Activated naive CD4-positive, alpha-beta T cell treated with anti-CD3 and anti-CD28 coated beads, Interleukin-2, amount 50 U/mL, for 16 hours (primary cell): ENCODE data around the gene KDM4B.
"Not testable (repeated sequence)": the region's sequence is repeated elsewhere in the genome, so short reads cannot be mapped to it uniquely, and the experiment has no call there.

Source experiments
- DNase-seq: peaks from one replicate; pipeline ENCODE4 v3.0.0-alpha.2; 2020

The KDM4B gene

DNA sequence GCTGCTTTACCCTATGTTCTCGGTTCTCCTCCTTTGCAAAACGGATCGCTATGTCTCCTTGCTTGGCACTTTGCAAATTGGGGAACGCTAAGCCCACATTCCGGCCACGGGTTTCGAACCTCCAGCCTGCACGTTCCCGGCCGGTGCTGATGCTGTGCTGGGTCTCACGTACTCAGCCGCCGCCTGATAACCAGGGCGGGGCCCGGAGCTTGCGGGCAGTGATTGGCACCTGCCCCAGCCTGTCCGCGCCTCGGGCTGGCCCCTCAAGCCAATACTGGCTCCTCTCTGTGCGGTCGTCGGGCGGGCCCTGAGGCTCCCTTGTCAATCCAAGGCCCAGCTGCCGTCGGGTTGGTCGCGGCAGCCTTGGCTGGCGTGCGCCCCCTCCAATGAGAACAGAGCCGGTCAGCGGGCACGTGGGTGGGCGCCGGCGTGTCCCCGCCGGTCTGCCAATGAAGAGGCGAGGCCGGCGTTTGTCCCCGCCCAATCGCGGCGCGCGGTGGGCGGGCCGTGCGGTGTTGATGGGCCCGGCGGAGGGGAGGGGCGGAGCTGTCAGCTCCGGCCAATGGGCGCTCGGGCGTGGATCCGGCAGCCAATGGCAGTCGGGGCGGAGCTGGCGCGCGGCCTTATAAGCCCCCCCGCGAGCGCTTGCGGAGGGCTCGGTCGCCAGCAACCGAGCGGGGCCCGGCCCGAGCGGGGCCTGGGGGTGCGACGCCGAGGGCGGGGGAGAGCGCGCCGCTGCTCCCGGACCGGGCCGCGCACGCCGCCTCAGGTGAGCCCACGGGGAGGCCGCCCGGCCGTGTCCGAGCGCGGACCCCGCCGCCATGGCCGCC, at the start of gene KDM4B:
Gene KDM4B (plus strand): TSS at position 652 of the 830 bp plus-strand sequence. CDS start 63,778 bp downstream, outside the sequence.
- DNase-seq, result peak; percentile 99

DNA sequence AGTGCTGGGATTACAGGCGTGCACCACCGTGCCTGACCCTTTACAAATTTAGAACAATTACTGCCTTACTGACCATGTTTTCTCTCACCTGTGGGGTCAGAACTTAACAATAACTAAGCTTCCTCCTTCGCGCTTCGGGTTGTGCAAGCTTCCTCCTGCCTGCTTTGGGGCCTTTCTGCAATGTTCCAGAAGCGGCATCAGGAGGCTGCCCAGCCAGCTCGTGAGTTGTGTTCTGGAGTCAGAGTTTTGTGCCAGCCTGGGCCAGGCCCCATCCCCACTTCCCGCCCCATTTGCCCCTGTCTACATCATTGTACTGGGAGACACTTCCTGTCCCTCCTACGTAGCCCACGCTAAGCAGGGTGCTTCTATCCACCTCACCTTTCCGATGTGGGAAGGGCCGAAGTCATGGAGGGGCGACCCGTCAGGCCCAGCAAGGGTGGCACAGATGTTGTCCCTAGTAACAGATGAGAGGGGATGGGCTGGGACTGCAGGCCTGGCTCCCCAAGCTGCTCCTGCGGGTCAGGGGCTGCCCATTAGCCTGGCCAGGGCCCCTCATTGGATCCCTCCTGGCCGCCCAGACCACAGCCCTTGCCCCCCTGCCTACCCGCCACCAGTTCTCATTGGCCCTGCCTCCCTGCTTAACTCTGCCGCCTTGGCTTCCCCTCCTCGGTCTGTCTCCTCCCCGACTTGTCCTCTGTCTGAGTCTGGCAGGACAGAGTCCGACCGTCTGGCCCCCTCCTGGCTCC, 46.2 kb upstream of the KDM4B start:
- no peak for DNase-seq

GRCh38 chr19:4923276-4923747, 45.6 kb upstream of the KDM4B start:
- DNase-seq, result no peak

- no peak for DNase-seq
These were observed 39.7 kb upstream of the KDM4B start for GRCh38 chr19:4929186-4929585.

GRCh38 chr19:4930664-4931063, 38.2 kb upstream of the KDM4B start:
- DNase-seq, result no peak

DNA sequence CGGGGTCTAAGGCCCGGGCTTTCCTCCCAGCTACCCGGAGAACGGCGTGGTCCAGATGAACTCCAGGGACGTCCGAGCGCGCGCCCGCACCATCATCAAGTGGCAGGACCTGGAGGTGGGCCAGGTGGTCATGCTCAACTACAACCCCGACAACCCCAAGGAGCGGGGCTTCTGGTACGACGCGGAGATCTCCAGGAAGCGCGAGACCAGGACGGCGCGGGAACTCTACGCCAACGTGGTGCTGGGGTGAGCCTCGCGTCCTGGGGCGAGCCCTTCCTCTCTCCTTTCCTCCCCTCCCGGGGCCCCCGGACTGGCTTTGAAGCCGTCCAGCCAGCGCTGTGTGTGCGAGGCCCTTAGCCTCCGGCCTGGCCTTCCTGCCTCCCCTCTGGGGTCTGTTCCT, 36.2 kb upstream of the KDM4B start:
- DNase-seq, result no peak

DNA sequence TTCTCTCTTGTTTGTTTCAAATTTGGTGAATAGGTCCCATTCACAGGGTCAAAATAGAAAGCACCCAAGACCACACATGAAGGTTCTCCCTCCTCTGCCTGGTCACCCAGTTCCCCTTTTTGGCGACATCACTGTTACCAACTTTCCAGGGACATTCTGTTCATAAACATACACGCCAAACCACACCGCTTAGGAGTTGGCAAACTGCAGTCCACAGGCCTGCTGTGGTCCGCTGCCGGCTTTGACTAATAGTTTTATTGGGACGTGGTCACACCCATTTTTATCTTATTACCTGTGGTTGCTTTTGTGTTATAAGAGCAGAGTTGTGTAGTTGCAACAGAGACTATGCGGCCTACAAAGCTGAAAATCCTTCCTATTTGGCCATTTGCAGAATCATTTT, 35.4 kb upstream of the KDM4B start:
- no peak for DNase-seq

- DNase-seq, result no peak
These were observed 33.5 kb upstream of the KDM4B start for GRCh38 chr19:4935444-4935843.

DNA sequence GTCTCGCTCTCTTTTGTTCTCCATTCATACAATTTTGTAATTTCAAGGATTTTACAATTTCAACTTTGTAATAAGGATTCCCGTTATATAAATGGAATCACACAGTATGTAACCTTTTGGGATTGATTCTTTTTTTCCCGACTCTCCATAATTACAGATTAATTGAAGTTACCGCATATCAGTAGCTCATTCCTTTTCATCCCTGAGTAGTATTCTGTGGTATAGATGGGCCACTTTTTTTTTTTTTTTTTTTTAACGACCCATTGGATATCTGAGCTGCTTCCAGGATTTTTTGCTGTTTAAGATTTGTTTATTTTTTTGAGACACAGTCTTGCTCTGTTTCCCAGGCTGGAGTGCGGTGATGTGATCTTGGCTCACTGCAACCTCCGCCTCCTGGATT, 31.9 kb upstream of the KDM4B start:
- no peak for DNase-seq

- DNase-seq, result not testable (repeated sequence)
These were observed 30.5 kb upstream of the KDM4B start for GRCh38 chr19:4938461-4938860.

DNA sequence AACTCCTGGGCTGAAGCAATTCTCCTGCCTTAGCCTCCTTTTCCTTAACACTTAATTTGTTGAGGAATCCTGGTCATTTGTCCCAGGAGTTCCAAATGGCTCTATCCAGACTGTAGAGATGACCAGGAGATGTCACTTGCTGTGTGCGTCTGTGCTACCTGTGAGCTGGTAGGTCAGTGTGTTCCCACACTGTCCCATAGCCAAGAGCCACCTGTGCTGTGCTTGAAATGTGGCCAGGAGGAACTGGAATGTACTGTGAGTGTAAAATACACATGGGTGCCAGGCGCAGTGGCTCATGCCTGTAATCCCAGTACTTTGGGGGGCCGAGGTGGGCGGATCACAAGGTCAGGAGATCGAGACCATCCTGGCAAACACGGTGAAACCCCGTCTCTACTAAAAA, 29.4 kb upstream of the KDM4B start:
- DNase-seq, result no peak

GRCh38 chr19:4941638-4942169, 27.2 kb upstream of the KDM4B start:
- not testable (repeated sequence) for DNase-seq

DNA sequence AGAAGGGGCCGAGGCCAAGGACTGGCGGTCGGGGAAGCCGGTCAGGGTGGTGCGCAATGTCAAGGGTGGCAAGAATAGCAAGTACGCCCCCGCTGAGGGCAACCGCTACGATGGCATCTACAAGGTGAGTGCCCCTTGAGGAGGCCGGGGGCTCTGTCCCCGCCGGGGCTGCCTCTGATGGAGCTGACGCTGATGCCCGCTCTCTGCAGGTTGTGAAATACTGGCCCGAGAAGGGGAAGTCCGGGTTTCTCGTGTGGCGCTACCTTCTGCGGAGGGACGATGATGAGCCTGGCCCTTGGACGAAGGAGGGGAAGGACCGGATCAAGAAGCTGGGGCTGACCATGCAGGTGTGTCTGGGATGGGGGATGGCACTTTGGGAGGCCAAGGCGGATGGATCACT, 18.3 kb upstream of the KDM4B start:
- DNase-seq, result not testable (repeated sequence)

- no peak for DNase-seq
These were observed 17.3 kb upstream of the KDM4B start for GRCh38 chr19:4951656-4952055.

DNA sequence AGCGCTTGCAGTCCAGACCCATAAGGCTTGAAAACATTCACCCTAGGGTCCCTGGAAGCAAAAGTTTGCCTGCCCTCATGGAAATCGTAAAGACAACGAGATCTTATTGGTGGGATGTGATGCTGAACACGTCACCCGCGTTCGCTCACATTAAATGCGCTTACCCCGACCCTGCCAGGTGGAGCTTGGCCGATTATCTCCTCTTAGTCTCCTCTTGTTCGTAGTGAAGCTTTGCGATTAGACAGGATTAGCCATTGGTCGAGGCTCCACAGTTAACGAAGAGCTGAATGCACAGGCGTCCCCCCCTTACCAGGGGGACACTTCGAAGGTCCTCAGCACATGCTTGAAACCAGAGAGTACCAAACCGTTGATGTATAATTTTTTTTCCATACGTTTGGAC, 16.0 kb upstream of the KDM4B start:
- DNase-seq, result no peak

GRCh38 chr19:4954320-4955149, 14.4 kb upstream of the KDM4B start:
- not testable (repeated sequence) for DNase-seq

- no peak for DNase-seq
These were observed 13.6 kb upstream of the KDM4B start for GRCh38 chr19:4955274-4955673.

- no peak for DNase-seq
These were observed 10.9 kb upstream of the KDM4B start for GRCh38 chr19:4957981-4958380.

GRCh38 chr19:4962085-4962619, 6.8 kb upstream of the KDM4B start:
- no peak for DNase-seq

DNA sequence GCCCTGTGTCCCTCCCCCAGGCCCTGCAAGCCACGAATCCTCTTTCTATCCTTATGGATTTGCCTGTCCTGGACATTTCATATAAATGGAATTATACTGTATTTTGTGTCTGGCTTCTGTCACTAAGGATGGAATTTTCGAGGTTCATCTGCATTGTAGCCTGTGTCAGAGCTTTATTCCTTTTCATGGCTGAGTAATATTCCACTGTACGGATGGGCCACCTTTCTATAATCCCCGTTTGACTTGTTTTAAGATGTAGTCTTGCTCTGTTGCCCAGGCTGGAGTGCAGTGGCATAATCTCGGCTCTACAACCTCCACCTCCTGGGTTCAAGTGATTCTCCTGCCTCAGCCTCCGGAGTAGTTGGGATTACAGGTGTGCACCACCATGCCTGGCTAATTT, 3.9 kb upstream of the KDM4B start:
- DNase-seq, result no peak

GRCh38 chr19:4966591-4966990, 2.3 kb upstream of the KDM4B start:
- DNase-seq, result no peak

DNA sequence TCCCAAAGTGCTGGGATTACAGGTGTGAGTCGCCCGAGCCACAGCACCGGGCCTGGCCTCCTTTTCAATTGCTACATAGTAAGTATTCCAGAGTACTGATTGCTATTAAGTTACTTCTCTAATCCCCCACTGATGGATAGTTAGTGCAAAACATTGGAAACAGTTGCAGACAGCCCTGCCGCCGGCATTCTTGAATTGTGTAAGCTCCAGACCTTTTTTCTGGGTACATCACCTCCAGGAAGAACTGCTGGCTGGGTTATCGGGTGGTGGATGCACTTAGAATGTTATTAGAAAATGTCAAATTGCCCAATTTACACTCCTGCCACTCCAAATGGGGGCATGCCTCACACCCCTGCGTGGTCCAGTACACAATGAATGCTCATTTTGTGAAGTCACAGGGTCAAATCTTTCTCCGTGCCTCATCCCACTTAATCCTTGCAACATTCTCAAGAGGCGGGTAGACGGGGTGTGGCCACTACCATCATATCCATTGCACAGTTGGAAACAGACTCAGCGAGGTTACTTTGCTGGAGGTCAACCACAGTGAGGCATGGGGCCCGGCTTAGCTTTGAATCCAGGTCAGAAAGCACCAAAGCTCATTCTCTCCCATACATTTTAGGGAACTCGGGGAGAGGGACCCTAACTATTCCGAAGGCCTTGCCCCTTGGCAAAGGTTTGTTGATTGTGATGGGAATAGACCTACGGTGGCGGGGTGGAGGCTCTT, 1.0 kb upstream of the KDM4B start:
- DNase-seq, result no peak
